Peyer's patch (tissue), 4 donors: Measurements from ENCODE around the gene FNDC3A. TPM values are rescaled to one million over a fixed set of nuclear protein-coding genes. Genes with fewer than 3 reads are reported as not detected.
A peak's percentile ranks its signal among the peaks of the same experiment; 100 is the strongest.
"Not testable (repeated sequence)": the region's sequence is repeated elsewhere in the genome, so short reads cannot be mapped to it uniquely, and the experiment has no call there.

ENCODE experiments used
- DNase-seq, 3 donors: peaks; one replicate each; pipeline ENCODE4 v3.0.0-alpha.2; 2017 to 2019
- H3K27ac ChIP-seq, 4 donors: fragments of 200-600 bp; sonication (generic); one replicate each; pipeline ENCODE4 v1.5.1; 2016 to 2019
- H3K27me3 ChIP-seq, 2 donors: fragments of 200-600 bp; sonication (generic); one replicate each; pipeline ENCODE4 v1.5.1; 2019
- H3K36me3 ChIP-seq, 3 donors: fragments of 200-600 bp; sonication (generic); one replicate each; pipeline ENCODE4 v1.5.1; 2016 to 2019
- H3K4me1 ChIP-seq, 4 donors: fragments of 200-600 bp; sonication (generic); one replicate each; pipeline ENCODE4 v1.5.1; 2016 to 2019
- H3K4me3 ChIP-seq, 4 donors: fragments of 200-600 bp; sonication (generic); 1 replicate in 3 of 4; 2 replicates in 1 of 4; pipeline ENCODE4 v1.5.1; 2016 to 2019; ENCODE audit warnings: mild to moderate bottlenecking in 1 of 4
- H3K9me3 ChIP-seq, 4 donors: fragments of 200-600 bp; sonication (generic); one replicate each; pipeline ENCODE4 v1.5.1; 2016 to 2019; ENCODE audit warnings: mild to moderate bottlenecking in 1 of 4
- POLR2A ChIP-seq, 2 donors: fragments of 450-650 bp; IDR thresholded peaks; one replicate each; pipeline ENCODE4 v1.5.1; 2017; ENCODE audit warnings: antibody characterized with exemption in 2 of 2, mild to moderate bottlenecking in 2 of 2, moderate library complexity in 2 of 2
- total RNA-seq, 4 donors: library from RNA; depleted of rRNA; stranded (reverse); fragments of >200 nt; gene quantifications; one replicate each; pipeline ENCODE4 v1.1.0, GENCODE V29; 2016
- TF ChIP-seq, protein P1 (sequence below), 6 experiments: fragments of 450-650 bp in 4 of 6; fragments of 200-600 bp in 2 of 6; sonication (generic) in 1 of 6; IDR thresholded peaks; one replicate each; pipeline ENCODE4 v1.5.1; 2017 to 2019; ENCODE audit warnings: antibody characterized with exemption in 6 of 6, mild to moderate bottlenecking in 3 of 6, moderate library complexity in 1 of 6

Gene FNDC3A
- total RNA-seq, 4 donors from 2014 or later, result 40.4 to 75.0 (median 52.6) TPM

GRCh38 chr13:49110122-49110912 is 134.6 kb downstream of the FNDC3A start:
- TF ChIP-seq, protein P1, sequence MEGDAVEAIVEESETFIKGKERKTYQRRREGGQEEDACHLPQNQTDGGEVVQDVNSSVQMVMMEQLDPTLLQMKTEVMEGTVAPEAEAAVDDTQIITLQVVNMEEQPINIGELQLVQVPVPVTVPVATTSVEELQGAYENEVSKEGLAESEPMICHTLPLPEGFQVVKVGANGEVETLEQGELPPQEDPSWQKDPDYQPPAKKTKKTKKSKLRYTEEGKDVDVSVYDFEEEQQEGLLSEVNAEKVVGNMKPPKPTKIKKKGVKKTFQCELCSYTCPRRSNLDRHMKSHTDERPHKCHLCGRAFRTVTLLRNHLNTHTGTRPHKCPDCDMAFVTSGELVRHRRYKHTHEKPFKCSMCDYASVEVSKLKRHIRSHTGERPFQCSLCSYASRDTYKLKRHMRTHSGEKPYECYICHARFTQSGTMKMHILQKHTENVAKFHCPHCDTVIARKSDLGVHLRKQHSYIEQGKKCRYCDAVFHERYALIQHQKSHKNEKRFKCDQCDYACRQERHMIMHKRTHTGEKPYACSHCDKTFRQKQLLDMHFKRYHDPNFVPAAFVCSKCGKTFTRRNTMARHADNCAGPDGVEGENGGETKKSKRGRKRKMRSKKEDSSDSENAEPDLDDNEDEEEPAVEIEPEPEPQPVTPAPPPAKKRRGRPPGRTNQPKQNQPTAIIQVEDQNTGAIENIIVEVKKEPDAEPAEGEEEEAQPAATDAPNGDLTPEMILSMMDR (IDR thresholded peaks at IDR 0.05), result peak in 1 of 6 experiments; percentile 5
- TF ChIP-seq POLR2A (IDR thresholded peaks at IDR 0.05), result peak in 1 of 2 donors; percentile 18
- Histone ChIP-seq H3K4me1 (peaks cover 0 to 28% (median 0%) of the 10 kb centered on the region in 4 donors), H3K4me3 (peak overlapping the region; percentile 35 to 60 (median 48)), H3K36me3 (no peaks in the 10 kb centered on the region), H3K9me3 (no peaks in the 10 kb centered on the region), H3K27me3 (no peaks in the 10 kb centered on the region), H3K27ac (peak overlapping the region; percentile 25 to 56 (median 42))
- DNase-seq, result peak; percentile 83 to 95 (median 89)

DNA sequence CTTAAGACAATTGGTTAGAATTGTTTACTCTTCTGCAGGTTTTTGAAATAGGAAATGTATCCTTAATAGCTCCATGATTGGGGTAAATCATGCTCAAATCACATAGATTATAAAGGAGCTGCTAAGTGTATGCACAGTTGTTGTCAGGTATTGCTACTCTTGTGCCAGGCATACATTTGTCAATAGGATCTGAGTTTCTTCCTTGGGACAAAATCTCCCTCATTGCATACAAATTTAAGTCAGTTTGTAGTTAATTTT is 135.1 kb downstream of the FNDC3A start:
- H3K27me3 ChIP-seq, result no peaks in the 10 kb centered on the region
- no peak for TF ChIP-seq POLR2A (IDR thresholded peaks at IDR 0.05)
- TF ChIP-seq, protein P1 (IDR thresholded peaks at IDR 0.05), result no peak
- peaks cover 0 to 3% (median 0%) of the 10 kb centered on the region in 3 donors for H3K36me3 ChIP-seq
- peaks cover 0 to 28% (median 0%) of the 10 kb centered on the region in 4 donors for H3K4me1 ChIP-seq
- peak overlapping the region; percentile 35 to 60 (median 48) for H3K4me3 ChIP-seq
- H3K9me3 ChIP-seq, result no peaks in the 10 kb centered on the region
- H3K27ac ChIP-seq, result no peak overlapping the region
- no peak for DNase-seq

DNA sequence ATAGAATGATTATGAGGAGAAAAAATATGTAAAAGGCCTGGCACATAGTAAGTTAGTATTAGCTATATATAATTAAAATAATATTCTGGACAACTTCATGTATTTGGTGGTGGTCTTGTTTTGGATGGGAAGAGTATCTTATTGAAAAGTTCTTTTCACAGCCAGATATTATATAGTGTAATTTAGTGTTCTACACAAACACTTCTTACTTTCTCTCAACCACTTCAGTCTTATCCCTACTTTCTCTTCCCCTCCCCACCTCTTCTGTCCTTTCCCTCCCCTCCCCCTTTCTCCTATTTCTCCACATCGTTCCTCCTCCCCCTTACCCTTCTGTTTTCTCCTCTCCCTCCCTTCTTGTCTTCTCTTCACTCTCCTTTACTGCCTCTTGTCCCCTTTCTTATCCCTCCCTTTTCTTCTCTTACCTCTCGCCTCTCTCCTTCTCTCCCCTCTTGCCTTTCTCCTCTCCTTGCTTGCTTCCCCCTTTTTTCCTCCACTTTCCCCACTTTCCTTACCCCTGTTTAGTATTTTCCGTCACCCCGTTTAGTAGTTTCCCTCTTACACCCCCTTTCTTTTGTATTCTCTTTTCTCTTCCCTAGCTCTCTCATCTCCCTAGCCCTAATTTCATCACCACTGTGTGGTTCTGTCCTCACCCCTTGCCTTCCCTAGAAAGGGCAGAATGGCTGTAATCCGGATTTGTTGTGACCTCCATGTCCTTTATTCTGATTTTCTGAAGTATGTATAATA is 137.2 kb downstream of the FNDC3A start:
- Histone ChIP-seq H3K27ac (no peak overlapping the region), H3K4me1 (peaks cover 0 to 28% (median 0%) of the 10 kb centered on the region in 4 donors), H3K9me3 (no peaks in the 10 kb centered on the region), H3K36me3 (peaks cover 0 to 19% (median 0%) of the 10 kb centered on the region in 3 donors), H3K27me3 (no peaks in the 10 kb centered on the region), H3K4me3 (no peak overlapping the region)
- DNase-seq, result no peak
- TF ChIP-seq, protein P1 (IDR thresholded peaks at IDR 0.05), result no peak
- TF ChIP-seq POLR2A (IDR thresholded peaks at IDR 0.05), result no peak

GRCh38 chr13:49113526-49114286 is 138.0 kb downstream of the FNDC3A start:
- no peak overlapping the region for H3K27ac ChIP-seq
- no peaks in the 10 kb centered on the region for H3K27me3 ChIP-seq
- no peaks in the 10 kb centered on the region for H3K9me3 ChIP-seq
- H3K36me3 ChIP-seq, result peaks cover 0 to 26% (median 0%) of the 10 kb centered on the region in 3 donors
- TF ChIP-seq, protein P1 (IDR thresholded peaks at IDR 0.05), result no peak
- TF ChIP-seq POLR2A (IDR thresholded peaks at IDR 0.05), result no peak
- no peak for DNase-seq
- H3K4me1 ChIP-seq, result peaks cover 0 to 28% (median 0%) of the 10 kb centered on the region in 4 donors
- no peak overlapping the region for H3K4me3 ChIP-seq

GRCh38 chr13:49116873-49117272 is 141.2 kb downstream of the FNDC3A start:
- H3K4me1 ChIP-seq, result peaks cover 0 to 22% (median 0%) of the 10 kb centered on the region in 4 donors
- TF ChIP-seq, protein P1 (IDR thresholded peaks at IDR 0.05), result no peak
- no peak for TF ChIP-seq POLR2A (IDR thresholded peaks at IDR 0.05)
- H3K9me3 ChIP-seq, result no peaks in the 10 kb centered on the region
- H3K27me3 ChIP-seq, result no peaks in the 10 kb centered on the region
- H3K36me3 ChIP-seq, result peaks cover 0 to 34% (median 0%) of the 10 kb centered on the region in 3 donors
- DNase-seq, result no peak
- no peak overlapping the region for H3K4me3 ChIP-seq
- no peak overlapping the region for H3K27ac ChIP-seq

DNA sequence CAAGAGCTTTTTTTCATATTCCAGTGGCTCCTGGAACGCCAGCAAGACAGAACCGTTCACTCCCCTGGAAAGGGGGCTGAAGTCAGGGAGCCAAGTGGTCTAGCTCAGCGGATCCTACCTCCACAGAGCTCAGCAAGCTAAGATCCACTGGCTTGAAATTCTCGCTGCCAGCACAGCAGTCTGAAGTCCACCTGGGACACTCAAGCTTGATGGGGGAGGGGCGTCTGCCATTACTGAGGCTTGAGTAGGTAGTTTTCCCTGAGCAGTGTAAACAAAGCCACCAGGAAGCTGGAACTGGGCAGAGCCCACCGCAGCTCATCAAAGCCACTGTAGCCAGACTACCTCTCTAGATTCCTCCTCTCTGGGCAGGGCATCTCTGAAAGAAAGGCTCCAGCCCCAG is 142.7 kb downstream of the FNDC3A start:
- H3K36me3 ChIP-seq, result peaks cover 0 to 34% (median 0%) of the 10 kb centered on the region in 3 donors
- H3K27me3 ChIP-seq, H3K4me3 ChIP-seq, H3K9me3 ChIP-seq, H3K4me1 ChIP-seq, H3K27ac ChIP-seq, DNase-seq: not testable (repeated sequence)
